GM20000 (cell line): ENCODE data around the gene KLK3.

Source experiments
- DNase-seq: peaks from one replicate; pipeline ENCODE4 v3.0.0; 2012; ENCODE audit warnings: low spot score
- CTCF ChIP-seq: IDR thresholded peaks from 2 replicates; pipeline ENCODE4 v1.5.1; 2012; ENCODE audit warnings: mild to moderate bottlenecking, control low read depth; ENCODE audit errors: extremely low read depth, missing control alignments

The KLK3 gene

GRCh38 chr19:50833117-50833801 lies 21.5 kb upstream of the KLK3 start, which contains the start of gene KLK15:
Gene KLK15, minus strand, starts transcription at chr19:50833574. Its CDS starts 2,082 bp downstream, at chr19:50831492.
- no peak for DNase-seq
- no peak for TF ChIP-seq CTCF

- no peak for TF ChIP-seq CTCF
- no peak for DNase-seq
These were observed 20.9 kb upstream of the KLK3 start for GRCh38 chr19:50833802-50834167.

- TF ChIP-seq CTCF, result no peak
- DNase-seq, result no peak
These were observed 19.5 kb upstream of the KLK3 start for GRCh38 chr19:50835103-50835784.

- DNase-seq, result peak; percentile 93
- no peak for TF ChIP-seq CTCF
These were observed 18.8 kb upstream of the KLK3 start for GRCh38 chr19:50835785-50836542.

GRCh38 chr19:50836543-50837195 lies 18.0 kb upstream of the KLK3 start:
- no peak for TF ChIP-seq CTCF
- DNase-seq, result peak; percentile 23

- no peak for TF ChIP-seq CTCF
- DNase-seq, result no peak
These were observed 17.4 kb upstream of the KLK3 start for GRCh38 chr19:50837300-50837699.
